Measurements from ENCODE around the gene PREX1.

Gene PREX1

GRCh38 chr20:48676795-48677460, 150.9 kb downstream of the PREX1 start:
- Histone ChIP-seq H3K9ac (ENCODE audit: low read depth, low read length) (no peak overlapping the region), H3K36me3 (ENCODE audit: insufficient read depth, low read length) (no peaks in the 10 kb centered on the region), H3K4me1 (ENCODE audit: insufficient read depth, low read length) (peaks cover 6% of the 10 kb centered on the region; the same call in 1 of the 2 replicates), H3K9me3 (ENCODE audit: control insufficient read depth, insufficient read depth, low read length) (no peaks in the 10 kb centered on the region)

- Histone ChIP-seq H3K9me3 (ENCODE audit: control insufficient read depth, insufficient read depth, low read length) (no peaks in the 10 kb centered on the region), H3K36me3 (ENCODE audit: insufficient read depth, low read length) (no peaks in the 10 kb centered on the region)
These were observed 151.7 kb downstream of the PREX1 start for GRCh38 chr20:48676125-48676524.

GRCh38 chr20:48674461-48674860, 153.3 kb downstream of the PREX1 start:
- Histone ChIP-seq H3K4me1 (ENCODE audit: insufficient read depth, low read length) (peaks cover 2% of the 10 kb centered on the region; the same call in 1 of the 2 replicates), H3K36me3 (ENCODE audit: insufficient read depth, low read length) (no peaks in the 10 kb centered on the region), H3K9ac (ENCODE audit: low read depth, low read length) (no peak overlapping the region), H3K9me3 (ENCODE audit: control insufficient read depth, insufficient read depth, low read length) (no peaks in the 10 kb centered on the region)

More at GRCh38 chr20:48676125-48676524, 151.7 kb downstream of the PREX1 start:
- Histone ChIP-seq H3K9ac (ENCODE audit: low read depth, low read length) (no peak overlapping the region), H3K4me1 (ENCODE audit: insufficient read depth, low read length) (peaks cover 6% of the 10 kb centered on the region; the same call in 1 of the 2 replicates)

- H3K9me3 ChIP-seq (ENCODE audit: control insufficient read depth, insufficient read depth, low read length), result no peaks in the 10 kb centered on the region
- H3K36me3 ChIP-seq (ENCODE audit: insufficient read depth, low read length), result no peaks in the 10 kb centered on the region
- H3K9ac ChIP-seq (ENCODE audit: low read depth, low read length), result no peak overlapping the region
- H3K4me1 ChIP-seq (ENCODE audit: insufficient read depth, low read length), result 0 out of 2 replicates have a peak, but pooled peaks cover under 1% of the 10 kb centered on the region
These were observed 154.3 kb downstream of the PREX1 start for GRCh38 chr20:48673507-48673906.

DNA sequence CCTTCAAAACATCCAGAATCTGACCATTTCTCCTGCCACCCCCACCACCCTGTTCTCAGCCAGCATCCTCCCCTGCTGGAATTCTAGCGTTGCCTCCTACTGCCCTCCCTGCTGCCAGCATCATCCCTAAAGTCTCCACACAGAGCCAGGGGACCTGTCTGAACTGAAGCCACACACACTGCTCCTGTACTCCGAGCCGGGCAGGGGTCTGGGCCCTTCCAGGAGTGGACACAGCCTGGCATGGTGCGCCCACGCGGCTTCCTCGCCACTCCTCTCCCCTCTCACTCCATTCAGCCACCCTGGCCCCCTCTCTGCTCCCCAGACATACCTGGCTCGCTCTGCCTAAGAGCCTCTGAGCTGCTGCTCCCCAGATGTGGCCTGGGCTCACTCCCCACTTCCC, 155.5 kb downstream of the PREX1 start:
- Histone ChIP-seq H3K4me1 (ENCODE audit: insufficient read depth, low read length) (peaks cover 6% of the 10 kb centered on the region; the same call in 1 of the 2 replicates), H3K36me3 (ENCODE audit: insufficient read depth, low read length) (no peaks in the 10 kb centered on the region), H3K9ac (ENCODE audit: low read depth, low read length) (no peak overlapping the region), H3K9me3 (ENCODE audit: control insufficient read depth, insufficient read depth, low read length) (no peaks in the 10 kb centered on the region)

- Histone ChIP-seq H3K36me3 (ENCODE audit: insufficient read depth, low read length) (no peaks in the 10 kb centered on the region), H3K9me3 (ENCODE audit: control insufficient read depth, insufficient read depth, low read length) (no peaks in the 10 kb centered on the region), H3K4me1 (ENCODE audit: insufficient read depth, low read length) (peaks cover 6% of the 10 kb centered on the region; the same call in 1 of the 2 replicates), H3K9ac (ENCODE audit: low read depth, low read length) (no peak overlapping the region)
These were observed 156.7 kb downstream of the PREX1 start for GRCh38 chr20:48671141-48671540.

GRCh38 chr20:48669946-48670605, 157.7 kb downstream of the PREX1 start:
- Histone ChIP-seq H3K4me1 (ENCODE audit: insufficient read depth, low read length) (peaks cover 6% of the 10 kb centered on the region; the same call in 1 of the 2 replicates), H3K9ac (ENCODE audit: low read depth, low read length) (no peak overlapping the region), H3K9me3 (ENCODE audit: control insufficient read depth, insufficient read depth, low read length) (no peaks in the 10 kb centered on the region), H3K36me3 (ENCODE audit: insufficient read depth, low read length) (no peaks in the 10 kb centered on the region)

GRCh38 chr20:48668451-48668946, 159.3 kb downstream of the PREX1 start:
- no peaks in the 10 kb centered on the region for H3K9me3 ChIP-seq (ENCODE audit: control insufficient read depth, insufficient read depth, low read length)
- H3K36me3 ChIP-seq (ENCODE audit: insufficient read depth, low read length), result no peaks in the 10 kb centered on the region
- H3K4me1 ChIP-seq (ENCODE audit: insufficient read depth, low read length), result peaks cover 6% of the 10 kb centered on the region; the same call in 1 of the 2 replicates
- H3K9ac ChIP-seq (ENCODE audit: low read depth, low read length), result no peak overlapping the region

DNA sequence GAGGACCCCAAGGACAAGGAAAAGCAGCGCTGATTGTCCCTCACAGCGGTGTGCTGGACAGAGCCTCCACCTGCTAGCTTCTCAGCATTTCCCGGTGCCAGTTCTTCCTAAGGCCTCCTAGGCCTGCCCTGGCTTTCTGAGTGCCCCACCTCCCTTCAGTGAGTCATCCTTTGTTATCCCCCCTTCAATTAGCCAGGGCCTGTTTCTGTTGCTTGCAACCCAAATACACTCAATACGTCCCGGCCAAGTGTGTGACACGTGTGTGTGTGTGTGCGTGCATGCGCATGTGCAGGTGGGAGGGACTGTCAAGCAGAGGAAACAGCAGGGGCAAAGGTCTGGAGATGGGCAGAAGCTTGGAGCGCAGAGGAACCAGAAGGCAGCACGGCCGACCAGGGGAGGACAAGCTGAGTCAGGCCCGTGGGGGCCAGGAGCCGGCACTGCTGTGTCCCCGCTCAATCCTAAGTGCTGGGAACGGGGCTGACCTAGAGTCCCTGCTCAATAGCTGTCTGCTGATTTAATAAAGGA, 159.8 kb downstream of the PREX1 start:
- Histone ChIP-seq H3K36me3 (ENCODE audit: insufficient read depth, low read length) (no peaks in the 10 kb centered on the region), H3K9ac (ENCODE audit: low read depth, low read length) (no peak overlapping the region), H3K9me3 (ENCODE audit: control insufficient read depth, insufficient read depth, low read length) (no peaks in the 10 kb centered on the region), H3K4me1 (ENCODE audit: insufficient read depth, low read length) (peaks cover 6% of the 10 kb centered on the region; the same call in 1 of the 2 replicates)

DNA sequence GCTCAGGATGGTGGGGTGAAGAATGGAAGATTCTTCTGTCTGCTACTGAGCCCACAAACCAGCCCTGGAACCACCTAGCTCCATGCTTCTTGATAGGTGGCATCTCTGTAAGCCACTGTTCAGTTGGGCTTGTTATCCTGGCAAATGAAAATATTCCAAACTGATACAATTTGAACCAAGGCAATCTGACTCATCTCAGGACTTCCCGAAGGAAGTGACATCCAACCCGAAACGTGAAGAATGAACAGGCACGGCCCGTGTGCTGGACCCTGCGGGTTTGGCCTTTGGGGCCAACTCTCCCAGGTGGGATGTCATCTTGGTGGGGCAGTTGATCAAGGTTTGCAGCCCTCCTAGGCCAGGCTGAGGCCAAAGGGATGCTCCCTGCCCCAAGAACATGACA, 160.3 kb downstream of the PREX1 start:
- no peaks in the 10 kb centered on the region for H3K9me3 ChIP-seq (ENCODE audit: control insufficient read depth, insufficient read depth, low read length)
- no peak overlapping the region for H3K9ac ChIP-seq (ENCODE audit: low read depth, low read length)
- no peaks in the 10 kb centered on the region for H3K36me3 ChIP-seq (ENCODE audit: insufficient read depth, low read length)
- peaks cover 6% of the 10 kb centered on the region; the same call in 1 of the 2 replicates for H3K4me1 ChIP-seq (ENCODE audit: insufficient read depth, low read length)

DNA sequence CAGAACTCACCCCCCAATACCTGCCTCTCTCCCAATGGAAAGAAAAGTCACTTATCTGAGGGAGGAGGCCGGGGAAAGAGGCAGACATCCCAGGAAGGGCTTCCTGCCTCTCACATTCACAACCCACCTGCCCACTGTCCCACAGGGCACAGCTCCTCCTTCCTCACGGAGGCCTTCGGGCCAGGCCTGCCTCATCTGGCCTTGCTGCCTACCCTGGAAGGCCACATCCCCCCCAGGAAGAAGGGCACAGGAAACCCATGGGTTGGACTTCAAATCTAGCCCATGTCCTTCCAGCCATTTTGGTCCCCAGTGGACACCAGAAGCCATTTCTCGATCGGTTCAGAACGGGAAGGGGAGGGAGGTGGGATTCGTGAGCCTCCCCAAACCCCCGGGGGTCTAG, 162.0 kb downstream of the PREX1 start:
- no peaks in the 10 kb centered on the region for H3K9me3 ChIP-seq (ENCODE audit: control insufficient read depth, insufficient read depth, low read length)
- H3K4me1 ChIP-seq (ENCODE audit: insufficient read depth, low read length), result peaks cover 6% of the 10 kb centered on the region; the same call in 1 of the 2 replicates
- H3K36me3 ChIP-seq (ENCODE audit: insufficient read depth, low read length), result no peaks in the 10 kb centered on the region
- no peak overlapping the region for H3K9ac ChIP-seq (ENCODE audit: low read depth, low read length)

- no peaks in the 10 kb centered on the region for H3K36me3 ChIP-seq (ENCODE audit: insufficient read depth, low read length)
- no peaks in the 10 kb centered on the region for H3K4me1 ChIP-seq (ENCODE audit: insufficient read depth, low read length)
- no peaks in the 10 kb centered on the region for H3K9me3 ChIP-seq (ENCODE audit: control insufficient read depth, insufficient read depth, low read length)
- no peak overlapping the region for H3K9ac ChIP-seq (ENCODE audit: low read depth, low read length)
These were observed 165.1 kb downstream of the PREX1 start for GRCh38 chr20:48662711-48663110.

DNA sequence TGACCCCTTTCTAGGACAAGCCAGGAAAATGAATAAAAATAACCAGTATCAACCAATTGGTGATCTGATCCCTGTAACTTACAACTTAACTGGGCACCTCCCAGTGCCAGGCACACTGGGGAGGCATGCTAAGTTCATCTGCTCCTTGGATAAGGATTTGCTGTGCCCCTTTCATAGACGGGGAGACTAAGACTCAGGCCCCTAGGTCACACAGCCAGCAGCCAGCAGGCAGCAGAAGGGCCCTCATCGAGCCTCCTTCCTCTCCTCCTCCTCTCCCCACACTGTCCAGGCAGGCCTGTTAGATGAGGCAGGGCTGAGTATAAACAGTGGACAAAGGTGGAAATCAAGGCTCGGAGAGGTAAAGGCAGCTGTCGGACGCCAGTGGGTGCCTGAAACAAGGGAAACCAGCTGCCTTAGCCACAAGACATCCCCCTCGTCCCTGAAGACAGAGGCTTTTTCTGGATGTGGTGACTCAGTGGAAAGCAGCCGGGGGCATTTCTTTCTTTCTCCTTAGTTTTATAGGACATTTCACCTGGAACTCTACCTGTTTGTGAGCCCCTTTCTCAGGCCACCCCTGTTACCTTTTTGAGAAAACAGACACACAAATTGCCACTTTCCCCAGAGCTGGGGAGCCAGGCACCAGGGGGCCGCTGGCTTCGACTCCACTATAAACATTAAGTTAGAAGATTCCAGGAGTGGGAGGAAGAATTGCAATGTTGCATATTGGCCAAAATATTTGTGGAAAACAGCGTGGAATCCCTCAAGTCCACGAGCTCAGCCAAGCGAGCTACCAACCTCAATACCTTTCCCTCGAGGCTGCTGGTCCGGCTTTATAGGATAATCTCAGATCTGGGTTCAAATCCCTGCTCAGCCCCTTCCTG, 166.0 kb downstream of the PREX1 start:
- H3K4me1 ChIP-seq (ENCODE audit: insufficient read depth, low read length), result no peaks in the 10 kb centered on the region
- H3K36me3 ChIP-seq (ENCODE audit: insufficient read depth, low read length), result no peaks in the 10 kb centered on the region
- H3K9ac ChIP-seq (ENCODE audit: low read depth, low read length), result no peak overlapping the region

GRCh38 chr20:48660788-48661187, 167.0 kb downstream of the PREX1 start:
- no peaks in the 10 kb centered on the region for H3K36me3 ChIP-seq (ENCODE audit: insufficient read depth, low read length)

More for the DNA sequence above, 166.0 kb downstream of the PREX1 start:
- H3K9me3 ChIP-seq (ENCODE audit: control insufficient read depth, insufficient read depth, low read length), result no peaks in the 10 kb centered on the region

More at GRCh38 chr20:48660788-48661187, 167.0 kb downstream of the PREX1 start:
- Histone ChIP-seq H3K9ac (ENCODE audit: low read depth, low read length) (no peak overlapping the region), H3K4me1 (ENCODE audit: insufficient read depth, low read length) (no peaks in the 10 kb centered on the region), H3K9me3 (ENCODE audit: control insufficient read depth, insufficient read depth, low read length) (no peaks in the 10 kb centered on the region)
